Breast epithelium (tissue), 4 donors: ENCODE measurements around the gene LIX1. TPM values are rescaled to one million over a fixed set of nuclear protein-coding genes. Genes with fewer than 3 reads are reported as not detected.

ENCODE experiments used
- DNase-seq, 2 donors: peaks; one replicate each; pipeline ENCODE4 v3.0.0-alpha.2; 2019; ENCODE audit warnings: low spot score in 2 of 2
- H3K27ac ChIP-seq, 2 donors: fragments of 200-600 bp; sonication (generic) in 1 of 2; one replicate each; pipeline ENCODE4 v1.5.1; 2016 to 2019; ENCODE audit warnings: mild to moderate bottlenecking in 1 of 2
- H3K27me3 ChIP-seq, 2 donors: fragments of 200-600 bp; sonication (generic) in 1 of 2; one replicate each; pipeline versions ENCODE4 v1.5.1 to v1.6.0; 2017 to 2019; ENCODE audit warnings: control low read depth in 1 of 2, mild to moderate bottlenecking in 1 of 2
- H3K36me3 ChIP-seq: fragments of 200-600 bp; one replicate; pipeline ENCODE4 v1.5.1; 2019
- H3K4me1 ChIP-seq, 2 donors: fragments of 200-600 bp; sonication (generic); one replicate each; pipeline ENCODE4 v1.5.1; 2016 to 2019; ENCODE audit warnings: control low read depth in 1 of 2
- H3K4me3 ChIP-seq, 3 donors: fragments of 200-600 bp; sonication (generic); 1 replicate in 2 of 3; 2 replicates in 1 of 3; pipeline ENCODE4 v1.5.1; 2016 to 2019; ENCODE audit warnings: mild to moderate bottlenecking in 3 of 3, moderate library complexity in 2 of 3
- H3K9me3 ChIP-seq, 2 donors: fragments of 200-600 bp; sonication (generic) in 1 of 2; one replicate each; pipeline ENCODE4 v1.5.1; 2016 to 2019; ENCODE audit warnings: control low read depth in 1 of 2
- CTCF ChIP-seq, 3 donors: fragments of 450-650 bp; IDR thresholded peaks; one replicate each; pipeline ENCODE4 v1.5.1; 2016 to 2017; ENCODE audit warnings: antibody characterized with exemption in 3 of 3, mild to moderate bottlenecking in 3 of 3, moderate library complexity in 3 of 3
- POLR2A ChIP-seq: fragments of 450-650 bp; IDR thresholded peaks from one replicate; pipeline ENCODE4 v1.6.1; 2016; ENCODE audit warnings: antibody characterized with exemption, mild to moderate bottlenecking, moderate library complexity
- POLR2AphosphoS5 ChIP-seq, 3 donors: sonication (generic); formaldehyde crosslinking; IDR thresholded peaks; one replicate each; pipeline ENCODE4 v1.6.1; 2017; ENCODE audit warnings: antibody characterized with exemption in 3 of 3
- intact Hi-C: fragments of 100-400 bp; cut with DNase I; formaldehyde crosslinking; loops from one replicate; pipeline ENCODE4 v1.15.1; 2023; ENCODE audit warnings: low total_unique reads
- total RNA-seq, 3 donors: library from RNA; depleted of rRNA; stranded (reverse); fragments of >200 nt; gene quantifications; one replicate each; pipeline ENCODE4 v1.1.0, GENCODE V29; 2016

The LIX1 gene
- total RNA-seq, 3 donors from 2014 or later: 0.15 TPM; not detected in 2

GRCh38 chr5:97125125-97125683, 17.2 kb downstream of the LIX1 start:
- Histone ChIP-seq H3K4me1 (no peaks in the 10 kb centered on the region), H3K27me3 (no peaks in the 10 kb centered on the region), H3K4me3 (no peak overlapping the region), H3K27ac (no peak overlapping the region), H3K36me3 (no peaks in the 10 kb centered on the region), H3K9me3 (no peaks in the 10 kb centered on the region)
- DNase-seq: no peak
- intact Hi-C loops: no loop called here
- no peak for TF ChIP-seq POLR2AphosphoS5 (IDR thresholded peaks at IDR 0.05)
- TF ChIP-seq POLR2A: no peak
- no peak for TF ChIP-seq CTCF (IDR thresholded peaks at IDR 0.05)

GRCh38 chr5:97124335-97124734, 18.1 kb downstream of the LIX1 start:
- Histone ChIP-seq H3K36me3 (no peaks in the 10 kb centered on the region), H3K4me1 (no peaks in the 10 kb centered on the region), H3K27ac (no peak overlapping the region), H3K9me3 (no peaks in the 10 kb centered on the region), H3K27me3 (no peaks in the 10 kb centered on the region), H3K4me3 (no peak overlapping the region)
- no peak for DNase-seq
- TF ChIP-seq POLR2AphosphoS5 (IDR thresholded peaks at IDR 0.05): no peak
- TF ChIP-seq POLR2A: no peak
- TF ChIP-seq CTCF (IDR thresholded peaks at IDR 0.05): no peak
- intact Hi-C loops: no loop called here

- no peak for DNase-seq
- H3K36me3 ChIP-seq: no peaks in the 10 kb centered on the region
- H3K9me3 ChIP-seq: no peaks in the 10 kb centered on the region
- no peak overlapping the region for H3K4me3 ChIP-seq
- H3K27ac ChIP-seq: no peak overlapping the region
- intact Hi-C loops: no loop called here
- no peaks in the 10 kb centered on the region for H3K27me3 ChIP-seq
- H3K4me1 ChIP-seq: no peaks in the 10 kb centered on the region
- no peak for TF ChIP-seq POLR2A
- no peak for TF ChIP-seq CTCF (IDR thresholded peaks at IDR 0.05)
Observed at GRCh38 chr5:97121848-97122247, 20.6 kb downstream of the LIX1 start.

GRCh38 chr5:97120195-97120594, 22.2 kb downstream of the LIX1 start:
- no peak overlapping the region for H3K4me3 ChIP-seq
- TF ChIP-seq POLR2AphosphoS5 (IDR thresholded peaks at IDR 0.05) (no peak), POLR2A (no peak), CTCF (IDR thresholded peaks at IDR 0.05) (no peak)
- H3K36me3 ChIP-seq: no peaks in the 10 kb centered on the region
- H3K27me3 ChIP-seq: no peaks in the 10 kb centered on the region
- H3K4me1 ChIP-seq: no peaks in the 10 kb centered on the region
- no peak for DNase-seq
- intact Hi-C loops: no loop called here
- no peak overlapping the region for H3K27ac ChIP-seq
- H3K9me3 ChIP-seq: no peaks in the 10 kb centered on the region

- H3K27ac ChIP-seq: no peak overlapping the region
Observed at GRCh38 chr5:97119007-97119390, 23.4 kb downstream of the LIX1 start.

More at GRCh38 chr5:97119007-97119390, 23.4 kb downstream of the LIX1 start:
- no peaks in the 10 kb centered on the region for H3K27me3 ChIP-seq
- TF ChIP-seq CTCF (IDR thresholded peaks at IDR 0.05): no peak
- no peak for TF ChIP-seq POLR2A
- TF ChIP-seq POLR2AphosphoS5 (IDR thresholded peaks at IDR 0.05): no peak
- no peaks in the 10 kb centered on the region for H3K4me1 ChIP-seq
- no peaks in the 10 kb centered on the region for H3K36me3 ChIP-seq
- intact Hi-C loops: no loop called here
- no peaks in the 10 kb centered on the region for H3K9me3 ChIP-seq
- no peak overlapping the region for H3K4me3 ChIP-seq
- DNase-seq: no peak
